HepG2 (cell line): ENCODE data around the gene PLRG1. TPM values are rescaled to one million over a fixed set of nuclear protein-coding genes. Genes with fewer than 3 reads are reported as not detected.

Source experiments
- ATAC-seq: fragments of 200-7000 bp; cut with Tn5 transposase; 3 replicates; pipeline ENCODE4 v1.9.1; 2020; ENCODE audit warnings: mild to moderate bottlenecking, moderate library complexity
- BruUV-seq: library from RNA; stranded (reverse); fragments of 400-500 nt; replicated peaks from 2 replicates; lab custom pipeline; 2021; lab: Mats Ljungman, UMichigan
- CTCF ChIA-PET: fragments of 300-600 bp; formaldehyde crosslinking; extraction: SDS; loops from one replicate; lab custom pipeline; 2021; ENCODE audit warnings: low total read pairs, inconsistent platforms, low intra/inter-chr PET ratio; lab: Yijun Ruan, JAX
- POLR2A ChIA-PET: fragments of 350-600 bp; sonication (Branson Sonifier 250); formaldehyde crosslinking; loops from one replicate; lab custom pipeline; 2020; ENCODE audit warnings: antibody characterized with exemption, inconsistent platforms; lab: Yijun Ruan, JAX
- DNase-seq: peaks from one replicate; pipeline ENCODE4 v3.0.0-alpha.2; 2015; ENCODE audit warnings: low spot score
- FAIRE-seq: peaks from 3 replicates; lab custom pipeline; 2011; peaks lifted over from hg19 to GRCh38; lab: Jason Lieb, UNC
- H2AFZ ChIP-seq: one replicate; pipeline ENCODE4 v1.6.1; 2011; ENCODE audit warnings: low read length, inconsistent platforms
- H3K27ac ChIP-seq: fragments of 300-600 bp; 3 replicates; pipeline ENCODE4 v1.8.0; 2011; ENCODE audit warnings: mixed run types, mild to moderate bottlenecking, mixed read lengths, low read length, inconsistent platforms; ENCODE audit not compliant: insufficient read depth; ENCODE audit errors: extremely low read length
- H3K27me3 ChIP-seq, 2 experiments: fragments of 200-600 bp in 1 of 2; 2 replicates in 1 of 2; 3 replicates in 1 of 2; pipeline versions ENCODE4 v1.6.0 to v1.8.0; 2011; ENCODE audit warnings: low read length in 2 of 2, mild to moderate bottlenecking in 2 of 2, moderate library complexity in 2 of 2, inconsistent platforms in 1 of 2; ENCODE audit not compliant: insufficient read depth in 2 of 2, control insufficient read depth in 1 of 2
- H3K36me3 ChIP-seq, 2 experiments: fragments of 200-600 bp in 1 of 2; replicated peaks in 1 of 2; 2 replicates in 1 of 2; 3 replicates in 1 of 2; pipeline versions ENCODE4 v1.5.1 to v1.8.0; 2011; ENCODE audit warnings: low read length in 2 of 2, inconsistent platforms in 1 of 2; ENCODE audit not compliant: insufficient read depth in 2 of 2, control insufficient read depth in 1 of 2
- H3K4me1 ChIP-seq: 2 replicates; pipeline ENCODE4 v1.5.1; 2012; ENCODE audit warnings: low read length, inconsistent platforms; ENCODE audit not compliant: insufficient read depth
- H3K4me2 ChIP-seq: 2 replicates; pipeline ENCODE4 v1.6.0; 2011; ENCODE audit warnings: low read depth, low read length, inconsistent platforms
- H3K4me3 ChIP-seq, 3 experiments: fragments of 200-600 bp in 1 of 3; sonication (generic), shearing (Covaris generic) in 1 of 3; replicated peaks in 1 of 3; 2 replicates each; pipeline ENCODE4 v1.5.1; 2011 to 2016; ENCODE audit warnings: low read length in 3 of 3, inconsistent platforms in 2 of 3, low read depth in 2 of 3, mild to moderate bottlenecking in 2 of 3, control low read depth in 1 of 3, mixed read lengths in 1 of 3; ENCODE audit not compliant: insufficient read depth in 1 of 3
- H3K79me2 ChIP-seq: one replicate; pipeline ENCODE4 v1.6.1; 2011; ENCODE audit warnings: low read length, inconsistent platforms; ENCODE audit not compliant: insufficient read depth
- H3K9ac ChIP-seq: 2 replicates; pipeline ENCODE4 v1.6.0; 2011; ENCODE audit warnings: mild to moderate bottlenecking, low read depth, low read length, inconsistent platforms; ENCODE audit not compliant: insufficient read depth
- H3K9me3 ChIP-seq: 2 replicates; pipeline ENCODE4 v1.5.1; 2012; ENCODE audit warnings: mild to moderate bottlenecking, low read length
- H4K20me1 ChIP-seq: 2 replicates; pipeline ENCODE4 v1.6.0; 2011; ENCODE audit warnings: inconsistent platforms, mild to moderate bottlenecking, low read length, moderate library complexity; ENCODE audit not compliant: insufficient read depth
- ATF7 ChIP-seq, 2 experiments: fragments of 450-650 bp in 1 of 2; sonication (generic) in 1 of 2; formaldehyde crosslinking in 1 of 2; IDR thresholded peaks; 2 replicates each; pipeline versions ENCODE4 v1.4.0 to v1.6.1; 2016 to 2020; ENCODE audit warnings: antibody characterized with exemption in 1 of 2, mild to moderate bottlenecking in 1 of 2, missing genetic modification reagents in 1 of 2
- BRCA1 ChIP-seq: sonication (generic); formaldehyde crosslinking; IDR thresholded peaks from 2 replicates; pipeline ENCODE4 v1.4.0; 2020; ENCODE audit warnings: missing genetic modification reagents
- CEBPG ChIP-seq: IDR thresholded peaks from 2 replicates; pipeline ENCODE4 v1.6.1; 2016
- HNF4A ChIP-seq: sonication (generic); formaldehyde crosslinking; IDR thresholded peaks from 2 replicates; pipeline ENCODE4 v1.4.0; 2020; ENCODE audit warnings: missing genetic modification reagents
- IKZF5 ChIP-seq: IDR thresholded peaks from 2 replicates; pipeline ENCODE4 v1.6.1; 2018; ENCODE audit warnings: missing genetic modification reagents, mild to moderate bottlenecking, missing compliant biosample characterization
- MLXIP ChIP-seq: sonication (generic); formaldehyde crosslinking; IDR thresholded peaks from 2 replicates; pipeline ENCODE4 v1.9.0; 2021; ENCODE audit warnings: missing genetic modification reagents, borderline replicate concordance
- NCOR1 ChIP-seq: fragments of 200-600 bp; sonication (generic); IDR thresholded peaks from 2 replicates; pipeline ENCODE4 v1.7.0; 2017; ENCODE audit warnings: antibody characterized with exemption, low read length, borderline replicate concordance
- ONECUT2 ChIP-seq: sonication (generic); formaldehyde crosslinking; IDR thresholded peaks from 2 replicates; pipeline ENCODE4 v1.4.0; 2020; ENCODE audit warnings: missing genetic modification reagents
- PRPF4 ChIP-seq: fragments of 200-400 bp; formaldehyde crosslinking; IDR thresholded peaks from 2 replicates; pipeline ENCODE4 v1.6.1; 2016; ENCODE audit warnings: low read length, low read depth; ENCODE audit not compliant: poor library complexity, severe bottlenecking
- TFE3 ChIP-seq: IDR thresholded peaks from 2 replicates; pipeline ENCODE4 v1.6.1; 2016
- YY1 ChIP-seq: IDR thresholded peaks from 2 replicates; pipeline ENCODE4 v1.6.1; 2011; ENCODE audit warnings: low read length, low read depth, moderate library complexity, mild to moderate bottlenecking; ENCODE audit not compliant: insufficient read depth, insufficient replicate concordance
- ZFP36L2 ChIP-seq: sonication (generic); formaldehyde crosslinking; IDR thresholded peaks from 2 replicates; pipeline ENCODE4 v1.4.0; 2020; ENCODE audit warnings: missing genetic modification reagents
- ZNF253 ChIP-seq: sonication (generic); formaldehyde crosslinking; IDR thresholded peaks from 2 replicates; pipeline ENCODE4 v1.8.0; 2022; ENCODE audit warnings: mild to moderate bottlenecking, missing genetic modification reagents, borderline replicate concordance
- ZNF704 ChIP-seq: sonication (generic); formaldehyde crosslinking; IDR thresholded peaks from 2 replicates; pipeline ENCODE4 v1.8.1; 2023; ENCODE audit warnings: mild to moderate bottlenecking, inconsistent platforms, moderate library complexity, missing genetic modification reagents, borderline replicate concordance
- WGBS: methylation state at CpG from one replicate; pipeline ENCODE4 v1.1.6; 2017; ENCODE audit warnings: low lambda C conversion rate; 5-methylcytosine and 5-hydroxymethylcytosine counted together
- in situ Hi-C: cut with HindIII; loops from 2 replicates; pipeline ENCODE4 v1.10.0; 2017; ENCODE audit warnings: low pct_unique_long_range_greater_than_20kb; ENCODE audit not compliant: extremely low pct_ligation_motif_present
- intact Hi-C: fragments of 100-400 bp; cut with micrococcal nuclease; formaldehyde crosslinking; loops from one replicate; pipeline ENCODE4 v1.10.0; 2022; ENCODE audit not compliant: unreplicated experiment
- polyA plus RNA-seq, 8 experiments: library from polyadenylated mRNA; depleted of rRNA in 3 of 8; stranded (reverse) in 7 of 8; unstranded in 1 of 8; fragments of >200 nt; fragmentation: Illumina TruSeq in 4 of 8; extraction: Trizol in 4 of 8; gene quantifications; 2 replicates each; pipeline versions ENCODE4 v1.2.1 to v1.2.3, GENCODE V29; 2011 to 2016; ENCODE audit warnings: low read depth in 4 of 8, missing spikeins in 1 of 8, mixed read lengths in 1 of 8; ENCODE audit not compliant: insufficient read depth in 1 of 8
- total RNA-seq, 5 experiments: library from RNA; depleted of rRNA; stranded (reverse); fragments of >200 nt; fragmentation: Illumina TruSeq; extraction: Trizol; gene quantifications; 2 replicates each; pipeline ENCODE4 v1.2.3, GENCODE V29; 2016; ENCODE audit warnings: low read depth in 1 of 5
- TF ChIP-seq, protein P1 (sequence below): sonication (generic); formaldehyde crosslinking; IDR thresholded peaks from 2 replicates; pipeline ENCODE4 v1.5.1; 2020; ENCODE audit warnings: missing genetic modification reagents, mild to moderate bottlenecking, borderline replicate concordance

The PLRG1 gene
- total and polyA plus RNA-seq, 2 of the 13 experiments (the other 11 are each of a cell fraction or from before 2014, with no cell fraction given) = 77.3 to 110 TPM

GRCh38 chr4:154591890-154592289, 41.7 kb upstream of the PLRG1 start:
- ChIA-PET POLR2A (interaction anchor here (2.5 to 16.0 kb wide), 3 partner anchors 14 to 26 kb away, joined by 24 to 468 read pairs (median 35); partner anchors contain the start of gene FGG), CTCF (no interaction called here)
- BruUV-seq = no TSS peak
- Histone ChIP-seq H3K9ac (no peak overlapping the region), H3K4me3 (no peak overlapping the region), H3K27ac (peak overlapping the region; percentile 8), H3K9me3 (no peaks in the 10 kb centered on the region), H4K20me1 (no peaks in the 10 kb centered on the region), H3K79me2 (peaks cover 26% of the 10 kb centered on the region), H3K4me2 (peak overlapping the region; percentile 16; the same call in 1 of the 2 replicates), H3K4me1 (peaks cover 96% of the 10 kb centered on the region), H3K27me3 (no peaks in the 10 kb centered on the region), H2AFZ (no peak overlapping the region), H3K36me3 (peaks cover 3 to 12% of the 10 kb centered on the region in 2 experiments)
- ATAC-seq (no peak), FAIRE-seq (no peak), DNase-seq (no peak)
- in situ Hi-C loops (no loop called here), intact Hi-C loops (loop anchor here (2.0 kb wide), 1 partner anchor 15 kb away; no protein-coding TSS in a partner anchor)
- WGBS = 73% methylated on average over 3 of the region's 3 CpGs
- TF ChIP-seq HNF4A (peak; percentile 52; the same call in 1 of the 2 replicates), ZNF704 (CRISPR knock-in tag) (no peak), PRPF4 (no peak), ATF7 (IDR thresholded peaks at IDR 0.05) (0 out of 2 replicates have a peak, but pooled peaks have one; percentile 11), ATF7 (CRISPR knock-in tag; IDR thresholded peaks at IDR 0.05) (no peak), ZNF253 (CRISPR knock-in tag) (no peak), NCOR1 (peak; percentile 46; the same call in 1 of the 2 replicates), ONECUT2 (CRISPR knock-in tag) (no peak), BRCA1 (CRISPR knock-in tag) (no peak), IKZF5 (CRISPR knock-in tag) (no peak), ZFP36L2 (no peak), TFE3 (no peak), YY1 (no peak), CEBPG (CRISPR knock-in tag) (peak; percentile 6; the same call in 1 of the 2 replicates), MLXIP (CRISPR knock-in tag) (no peak)
- TF ChIP-seq, protein P1, sequence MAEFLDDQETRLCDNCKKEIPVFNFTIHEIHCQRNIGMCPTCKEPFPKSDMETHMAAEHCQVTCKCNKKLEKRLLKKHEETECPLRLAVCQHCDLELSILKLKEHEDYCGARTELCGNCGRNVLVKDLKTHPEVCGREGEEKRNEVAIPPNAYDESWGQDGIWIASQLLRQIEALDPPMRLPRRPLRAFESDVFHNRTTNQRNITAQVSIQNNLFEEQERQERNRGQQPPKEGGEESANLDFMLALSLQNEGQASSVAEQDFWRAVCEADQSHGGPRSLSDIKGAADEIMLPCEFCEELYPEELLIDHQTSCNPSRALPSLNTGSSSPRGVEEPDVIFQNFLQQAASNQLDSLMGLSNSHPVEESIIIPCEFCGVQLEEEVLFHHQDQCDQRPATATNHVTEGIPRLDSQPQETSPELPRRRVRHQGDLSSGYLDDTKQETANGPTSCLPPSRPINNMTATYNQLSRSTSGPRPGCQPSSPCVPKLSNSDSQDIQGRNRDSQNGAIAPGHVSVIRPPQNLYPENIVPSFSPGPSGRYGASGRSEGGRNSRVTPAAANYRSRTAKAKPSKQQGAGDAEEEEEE = no peak
